Measurements from ENCODE around the gene ADORA2A.

The ADORA2A gene

DNA sequence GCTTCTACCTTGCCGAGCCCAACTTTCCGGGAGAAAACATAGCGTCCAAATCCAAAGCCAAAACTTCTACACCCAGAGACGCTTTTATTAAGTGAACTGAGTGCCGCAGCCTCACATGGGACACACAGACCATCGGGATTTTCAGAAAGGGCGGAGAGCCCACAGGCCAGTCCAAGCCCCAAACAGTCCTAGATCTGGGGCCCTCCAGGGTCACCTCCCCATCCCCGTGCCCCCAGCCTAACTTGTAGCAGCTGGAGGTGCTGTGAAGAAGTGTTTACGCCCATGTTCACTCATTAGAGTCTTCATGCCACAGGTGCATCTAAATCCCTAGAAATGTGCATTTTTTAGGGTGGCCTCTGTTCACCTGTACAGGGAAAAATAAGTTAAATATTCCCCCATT lies 14.1 kb upstream of the ADORA2A start:
- Histone ChIP-seq H3K4me1 (peaks cover 0 to under 1% (median 0%) of the 10 kb centered on the region in 4 donors), H3K27me3 (no peaks in the 10 kb centered on the region), H3K36me3 (peaks cover 30 to 75% (median 58%) of the 10 kb centered on the region in 3 donors), H3K9me3 (no peaks in the 10 kb centered on the region), H3K4me3 (no peak overlapping the region), H3K27ac (no peak overlapping the region)
- DNase-seq: no peak
- TF ChIP-seq, protein P1, sequence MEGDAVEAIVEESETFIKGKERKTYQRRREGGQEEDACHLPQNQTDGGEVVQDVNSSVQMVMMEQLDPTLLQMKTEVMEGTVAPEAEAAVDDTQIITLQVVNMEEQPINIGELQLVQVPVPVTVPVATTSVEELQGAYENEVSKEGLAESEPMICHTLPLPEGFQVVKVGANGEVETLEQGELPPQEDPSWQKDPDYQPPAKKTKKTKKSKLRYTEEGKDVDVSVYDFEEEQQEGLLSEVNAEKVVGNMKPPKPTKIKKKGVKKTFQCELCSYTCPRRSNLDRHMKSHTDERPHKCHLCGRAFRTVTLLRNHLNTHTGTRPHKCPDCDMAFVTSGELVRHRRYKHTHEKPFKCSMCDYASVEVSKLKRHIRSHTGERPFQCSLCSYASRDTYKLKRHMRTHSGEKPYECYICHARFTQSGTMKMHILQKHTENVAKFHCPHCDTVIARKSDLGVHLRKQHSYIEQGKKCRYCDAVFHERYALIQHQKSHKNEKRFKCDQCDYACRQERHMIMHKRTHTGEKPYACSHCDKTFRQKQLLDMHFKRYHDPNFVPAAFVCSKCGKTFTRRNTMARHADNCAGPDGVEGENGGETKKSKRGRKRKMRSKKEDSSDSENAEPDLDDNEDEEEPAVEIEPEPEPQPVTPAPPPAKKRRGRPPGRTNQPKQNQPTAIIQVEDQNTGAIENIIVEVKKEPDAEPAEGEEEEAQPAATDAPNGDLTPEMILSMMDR (IDR thresholded peaks at IDR 0.05): no peak
- intact Hi-C loops (cut with DNase I; ENCODE audit: low total_unique reads): no loop called here

DNA sequence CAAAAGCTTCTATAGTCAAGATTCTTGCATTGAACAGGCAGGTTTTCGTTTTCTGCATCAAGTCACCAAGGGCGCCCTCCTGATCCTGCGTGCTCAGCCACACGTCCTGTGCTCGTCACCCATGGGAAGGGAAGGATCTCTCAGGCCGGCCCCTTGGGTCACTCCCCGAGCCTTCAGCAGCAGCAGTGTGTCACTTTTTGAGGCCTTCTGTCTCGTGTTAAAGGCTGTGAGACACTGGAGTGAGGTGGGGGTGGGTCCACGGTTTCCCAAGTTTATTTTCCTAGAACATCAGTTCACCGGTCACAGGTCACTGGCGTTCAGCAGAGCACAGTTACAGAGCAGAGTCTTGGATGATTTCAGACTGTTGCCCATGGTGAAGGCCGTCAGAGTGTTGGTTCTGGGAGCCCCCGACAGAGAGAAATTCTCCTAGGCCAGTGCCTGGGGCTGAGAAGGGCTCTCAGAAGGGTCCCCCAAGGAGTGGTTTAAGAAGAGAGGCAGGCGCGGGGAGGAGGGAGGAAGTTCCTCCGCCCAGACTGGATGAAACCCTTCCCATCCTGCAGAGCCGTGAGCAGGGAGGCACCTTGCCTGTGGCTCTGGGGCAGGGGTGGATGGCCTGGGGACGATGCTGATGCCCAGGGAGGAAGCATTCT lies 13.5 kb upstream of the ADORA2A start:
- DNase-seq: no peak
- Histone ChIP-seq H3K9me3 (no peaks in the 10 kb centered on the region), H3K27ac (no peak overlapping the region), H3K4me3 (no peak overlapping the region), H3K36me3 (peaks cover 30 to 76% (median 58%) of the 10 kb centered on the region in 3 donors), H3K4me1 (peaks cover 0 to 2% (median 0%) of the 10 kb centered on the region in 4 donors), H3K27me3 (no peaks in the 10 kb centered on the region)
- TF ChIP-seq, protein P1 (IDR thresholded peaks at IDR 0.05): no peak
- intact Hi-C loops (cut with DNase I; ENCODE audit: low total_unique reads): no loop called here

GRCh38 chr22:24414523-24414922 lies 12.9 kb upstream of the ADORA2A start:
- intact Hi-C loops (cut with DNase I; ENCODE audit: low total_unique reads): no loop called here
- Histone ChIP-seq H3K27me3 (no peaks in the 10 kb centered on the region), H3K4me3 (no peak overlapping the region), H3K27ac (no peak overlapping the region), H3K9me3 (no peaks in the 10 kb centered on the region), H3K36me3 (peaks cover 30 to 76% (median 58%) of the 10 kb centered on the region in 3 donors), H3K4me1 (peaks cover 0 to 9% (median 0%) of the 10 kb centered on the region in 4 donors)
- DNase-seq: no peak
- TF ChIP-seq, protein P1 (IDR thresholded peaks at IDR 0.05): no peak

DNA sequence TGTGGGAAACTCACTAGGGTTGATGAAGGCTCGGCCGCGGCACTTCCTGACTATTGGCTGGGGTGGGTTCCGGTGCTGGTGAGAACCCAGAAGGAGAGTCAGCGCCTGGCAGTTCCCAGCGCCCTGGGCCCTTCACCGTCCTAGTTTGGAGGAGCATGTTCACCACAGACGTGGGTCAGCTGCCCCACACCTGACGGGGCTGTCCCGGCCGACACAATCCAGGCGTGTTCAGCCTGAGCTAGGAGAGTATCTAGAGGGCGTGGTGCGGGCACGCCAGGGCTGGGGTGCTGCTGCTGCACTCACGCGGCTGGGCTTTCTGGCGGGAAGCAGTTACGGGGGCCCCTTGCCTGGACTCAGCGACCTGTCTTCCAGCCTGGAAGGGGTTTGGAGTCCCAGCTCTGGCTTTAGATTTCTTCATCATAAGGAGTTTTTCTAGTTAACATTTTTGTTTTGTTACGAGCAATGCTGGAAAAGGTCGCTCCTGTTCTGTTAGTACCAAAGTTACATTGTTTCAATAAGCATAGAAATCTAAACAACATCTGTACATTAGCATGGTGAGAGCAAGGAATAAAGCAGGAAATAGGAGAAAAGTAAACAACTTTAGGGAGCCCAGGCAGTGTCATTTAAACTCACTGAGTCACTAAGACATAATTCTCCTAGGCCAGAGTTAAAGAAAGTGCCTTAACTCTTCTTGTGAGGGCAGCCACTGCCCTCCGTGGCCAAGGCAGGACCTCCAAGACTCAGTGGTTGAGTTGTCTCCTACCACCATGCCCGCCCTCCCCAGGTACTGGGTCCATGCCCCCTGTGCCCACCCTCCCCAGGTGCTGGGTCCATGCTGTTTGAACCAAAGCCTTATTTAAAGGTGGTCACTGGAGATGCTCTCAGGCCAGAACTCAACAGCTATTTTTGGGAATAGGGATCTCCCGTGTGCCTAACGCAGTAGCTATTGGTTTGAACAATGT lies 12.1 kb upstream of the ADORA2A start:
- Histone ChIP-seq H3K4me3 (no peak overlapping the region), H3K27me3 (no peaks in the 10 kb centered on the region), H3K9me3 (no peaks in the 10 kb centered on the region), H3K36me3 (peaks cover 30 to 76% (median 58%) of the 10 kb centered on the region in 3 donors), H3K4me1 (peaks cover 0 to 14% (median 1%) of the 10 kb centered on the region in 4 donors), H3K27ac (no peak overlapping the region)
- DNase-seq: peak in 1 of 2 donors; percentile 60
- intact Hi-C loops (cut with DNase I; ENCODE audit: low total_unique reads): no loop called here
- TF ChIP-seq, protein P1 (IDR thresholded peaks at IDR 0.05): no peak

DNA sequence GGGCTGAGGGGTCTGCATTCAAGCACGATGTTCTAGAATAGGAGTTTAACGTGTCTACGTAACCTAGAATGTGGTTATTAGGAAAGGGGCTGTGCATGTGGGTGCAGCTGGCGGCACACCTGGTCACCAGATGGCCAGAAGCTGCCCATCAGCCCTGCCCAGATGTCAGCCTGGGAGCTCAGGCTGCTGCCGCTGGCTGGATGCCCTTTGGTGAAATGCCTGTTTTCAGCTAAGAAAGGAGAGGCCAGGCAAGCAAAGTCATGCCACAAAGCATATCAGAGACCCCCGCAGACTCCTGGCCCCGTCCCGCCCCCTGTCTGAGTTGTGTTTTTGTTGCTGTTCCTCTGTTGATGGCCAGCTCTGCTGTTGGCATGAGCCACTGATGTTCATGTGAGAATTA lies 11.3 kb upstream of the ADORA2A start:
- no peaks in the 10 kb centered on the region for H3K27me3 ChIP-seq
- intact Hi-C loops (cut with DNase I; ENCODE audit: low total_unique reads): no loop called here
- peaks cover 30 to 72% (median 58%) of the 10 kb centered on the region in 3 donors for H3K36me3 ChIP-seq
- TF ChIP-seq, protein P1 (IDR thresholded peaks at IDR 0.05): no peak
- H3K4me1 ChIP-seq: peaks cover 0 to 22% (median 4%) of the 10 kb centered on the region in 4 donors
- H3K9me3 ChIP-seq: no peaks in the 10 kb centered on the region
- H3K4me3 ChIP-seq: no peak overlapping the region
- no peak for DNase-seq
- H3K27ac ChIP-seq: no peak overlapping the region

All from tibial artery (tissue), 4 donors.